Hematopoietic multipotent progenitor cell treated with erythropoietin and hydrocortisone succinate and interleukin-3 and kit ligand, for 6 days (in vitro differentiated cells): ENCODE results near the gene EPHA8.
A peak's percentile ranks its signal among the peaks of the same experiment; 100 is the strongest.

Experiments used
- DNase-seq: peaks from one replicate; pipeline ENCODE4 v3.0.0-alpha.2; 2015

Gene EPHA8

GRCh38 chr1:22595108-22595507 lies 31.8 kb downstream of the EPHA8 start:
- no peak for DNase-seq

- no peak for DNase-seq
These were observed 34.1 kb downstream of the EPHA8 start for GRCh38 chr1:22597301-22597965.

- DNase-seq, result no peak
These were observed 34.7 kb downstream of the EPHA8 start for GRCh38 chr1:22597996-22598395.

- DNase-seq, result no peak
These were observed 35.4 kb downstream of the EPHA8 start for GRCh38 chr1:22598736-22599135.

- no peak for DNase-seq
These were observed 37.0 kb downstream of the EPHA8 start for GRCh38 chr1:22600071-22600816.

GRCh38 chr1:22600817-22601605 lies 37.7 kb downstream of the EPHA8 start:
- DNase-seq, result no peak

GRCh38 chr1:22601610-22602009 lies 38.3 kb downstream of the EPHA8 start:
- DNase-seq, result no peak

GRCh38 chr1:22602060-22602740 lies 38.9 kb downstream of the EPHA8 start:
- DNase-seq, result no peak

- DNase-seq, result no peak
These were observed 42.9 kb downstream of the EPHA8 start for GRCh38 chr1:22606161-22606560.

GRCh38 chr1:22607154-22607553 lies 43.9 kb downstream of the EPHA8 start:
- peak; percentile 5 for DNase-seq

- DNase-seq, result no peak
These were observed 45.1 kb downstream of the EPHA8 start for GRCh38 chr1:22608361-22608760.

- DNase-seq, result no peak
These were observed 46.0 kb downstream of the EPHA8 start for GRCh38 chr1:22609291-22609690.

GRCh38 chr1:22611530-22611947 lies 48.2 kb downstream of the EPHA8 start:
- DNase-seq, result peak; percentile 79

GRCh38 chr1:22612671-22613571 lies 49.6 kb downstream of the EPHA8 start:
- DNase-seq, result no peak

- DNase-seq, result no peak
These were observed 50.3 kb downstream of the EPHA8 start for GRCh38 chr1:22613572-22613918.

GRCh38 chr1:22613951-22614350 lies 50.7 kb downstream of the EPHA8 start:
- no peak for DNase-seq

- DNase-seq, result no peak
These were observed 52.6 kb downstream of the EPHA8 start for GRCh38 chr1:22615886-22616285.

- no peak for DNase-seq
These were observed 53.3 kb downstream of the EPHA8 start for GRCh38 chr1:22616571-22616970.

GRCh38 chr1:22618056-22618455 lies 54.8 kb downstream of the EPHA8 start:
- no peak for DNase-seq

- DNase-seq, result peak; percentile 9
These were observed 56.0 kb downstream of the EPHA8 start for GRCh38 chr1:22619252-22619651.

GRCh38 chr1:22619798-22620197 lies 56.5 kb downstream of the EPHA8 start:
- DNase-seq, result no peak

GRCh38 chr1:22621761-22622160 lies 58.5 kb downstream of the EPHA8 start:
- no peak for DNase-seq
